Endothelial cell (in vitro differentiated cells): ENCODE data around the gene REXO5. TPM values are rescaled to one million over a fixed set of nuclear protein-coding genes. Genes with fewer than 3 reads are reported as not detected.
"Not testable (repeated sequence)": the region's sequence is repeated elsewhere in the genome, so short reads cannot be mapped to it uniquely, and the experiment has no call there.

Source experiments
- DNase-seq: peaks from one replicate; pipeline ENCODE4 v3.0.0; 2021; ENCODE audit warnings: low spot score
- H3K27ac Mint-ChIP-seq: one replicate; pipeline ENCODE4 v1.8.0; 2021; ENCODE audit warnings: mixed read lengths, inconsistent platforms; ENCODE audit not compliant: unreplicated experiment
- H3K27me3 Mint-ChIP-seq: one replicate; pipeline ENCODE4 v1.8.0; 2021; ENCODE audit warnings: mild to moderate bottlenecking, moderate library complexity, mixed read lengths, inconsistent platforms; ENCODE audit not compliant: unreplicated experiment
- H3K36me3 Mint-ChIP-seq: one replicate; pipeline ENCODE4 v1.8.0; 2021; ENCODE audit warnings: mild to moderate bottlenecking, low read depth, mixed read lengths, inconsistent platforms; ENCODE audit not compliant: unreplicated experiment
- H3K4me1 Mint-ChIP-seq: one replicate; pipeline ENCODE4 v1.8.0; 2021; ENCODE audit warnings: mild to moderate bottlenecking, mixed read lengths, inconsistent platforms; ENCODE audit not compliant: unreplicated experiment
- H3K4me3 Mint-ChIP-seq: one replicate; pipeline ENCODE4 v1.8.0; 2021; ENCODE audit warnings: mild to moderate bottlenecking, mixed read lengths, inconsistent platforms; ENCODE audit not compliant: unreplicated experiment
- H3K9me3 Mint-ChIP-seq: one replicate; pipeline ENCODE4 v1.8.0; 2021; ENCODE audit warnings: mixed read lengths, inconsistent platforms; ENCODE audit not compliant: unreplicated experiment
- CTCF ChIP-seq: fragments of 200-600 bp; sonication (generic); IDR thresholded peaks from one replicate; pipeline ENCODE4 v1.5.0; 2021; ENCODE audit warnings: antibody characterized with exemption; ENCODE audit not compliant: unreplicated experiment
- total RNA-seq: library from RNA; stranded (reverse); fragmentation: NEBNext Ultra II Directional; extraction: Animal tissue kit (Norgen Biotek cat#: 25700); gene quantifications from one replicate; pipeline ENCODE4 v1.2.1, GENCODE V29; 2021; ENCODE audit not compliant: unreplicated experiment

REXO5 gene
- total RNA-seq, 1 donor from 2014 or later = 2.4 TPM

- DNase-seq = no peak
- Mint-ChIP-seq H3K4me3 (no peak overlapping the region), H3K4me1 (no peaks in the 10 kb centered on the region), H3K27me3 (no peaks in the 10 kb centered on the region), H3K27ac (no peak overlapping the region), H3K9me3 (no peaks in the 10 kb centered on the region), H3K36me3 (no peaks in the 10 kb centered on the region)
- no peak for TF ChIP-seq CTCF
Measured at GRCh38 chr16:20799599-20799998, 6.7 kb upstream of the REXO5 start.

GRCh38 chr16:20801278-20801677 lies 5.0 kb upstream of the REXO5 start:
- Mint-ChIP-seq H3K9me3 (no peaks in the 10 kb centered on the region), H3K27ac (no peak overlapping the region), H3K27me3 (peaks cover 5% of the 10 kb centered on the region), H3K4me3 (no peak overlapping the region), H3K4me1 (peaks cover 4% of the 10 kb centered on the region), H3K36me3 (no peaks in the 10 kb centered on the region)
- DNase-seq = no peak
- no peak for TF ChIP-seq CTCF

- peaks cover 5% of the 10 kb centered on the region for H3K27me3 Mint-ChIP-seq
Measured at GRCh38 chr16:20803192-20803560, 3.2 kb upstream of the REXO5 start.

GRCh38 chr16:20803561-20804214 lies 2.6 kb upstream of the REXO5 start:
- Mint-ChIP-seq H3K9me3 (no peaks in the 10 kb centered on the region), H3K4me1 (peaks cover 10% of the 10 kb centered on the region)
- no peak for TF ChIP-seq CTCF

More at GRCh38 chr16:20803192-20803560, 3.2 kb upstream of the REXO5 start:
- Mint-ChIP-seq H3K9me3 (no peaks in the 10 kb centered on the region), H3K4me1 (peaks cover 10% of the 10 kb centered on the region), H3K4me3 (no peak overlapping the region), H3K36me3 (no peaks in the 10 kb centered on the region), H3K27ac (no peak overlapping the region)
- DNase-seq = no peak
- TF ChIP-seq CTCF = no peak

GRCh38 chr16:20805684-20806167 lies 601 bp upstream of the REXO5 start:
- H3K4me1 Mint-ChIP-seq, H3K36me3 Mint-ChIP-seq, H3K27me3 Mint-ChIP-seq, H3K9me3 Mint-ChIP-seq: not testable (repeated sequence)
- Mint-ChIP-seq H3K4me3 (peak overlapping the region; percentile 97), H3K27ac (peak overlapping the region; percentile 88)
- DNase-seq = peak; percentile 14

More at GRCh38 chr16:20803561-20804214, 2.6 kb upstream of the REXO5 start:
- H3K36me3 Mint-ChIP-seq = no peaks in the 10 kb centered on the region
- no peak overlapping the region for H3K27ac Mint-ChIP-seq
- H3K4me3 Mint-ChIP-seq = no peak overlapping the region
- peaks cover 5% of the 10 kb centered on the region for H3K27me3 Mint-ChIP-seq
- no peak for DNase-seq
